NCI-H1694 treated with DMSO at 0.1 percent for 48 hours (cell line): ENCODE data around the gene SYTL1.
A peak's percentile ranks its signal among the peaks of the same experiment; 100 is the strongest.
"Not testable (repeated sequence)": the region's sequence is repeated elsewhere in the genome, so short reads cannot be mapped to it uniquely, and the experiment has no call there.

Experiments used
- DNase-seq: peaks from one replicate; lab custom pipeline; 2025; lab: John Stamatoyannopoulos, UW

SYTL1 gene

GRCh38 chr1:27384797-27385196 is 43.0 kb downstream of the SYTL1 start:
- not testable (repeated sequence) for DNase-seq

GRCh38 chr1:27388337-27389005 is 46.6 kb downstream of the SYTL1 start:
- no peak for DNase-seq

GRCh38 chr1:27391511-27392095 is 49.8 kb downstream of the SYTL1 start:
- DNase-seq = no peak

- peak; percentile 77 for DNase-seq
Observed at GRCh38 chr1:27392096-27392777, 50.4 kb downstream of the SYTL1 start, which contains the start of gene GPR3. GPR3 (plus strand) TSS chr1:27392622; CDS start chr1:27393799, 1,177 bp downstream.

- DNase-seq = no peak
Observed at GRCh38 chr1:27392778-27393635, 51.2 kb downstream of the SYTL1 start.

GRCh38 chr1:27393641-27394281 is 51.9 kb downstream of the SYTL1 start:
- no peak for DNase-seq

- no peak for DNase-seq
Observed at GRCh38 chr1:27394282-27394658, 52.4 kb downstream of the SYTL1 start.

- DNase-seq = no peak
Observed at GRCh38 chr1:27394925-27395324, 53.1 kb downstream of the SYTL1 start.

- peak; percentile 58 for DNase-seq
Observed at GRCh38 chr1:27395441-27396195, 53.8 kb downstream of the SYTL1 start.

GRCh38 chr1:27397110-27397509 is 55.3 kb downstream of the SYTL1 start:
- no peak for DNase-seq

- no peak for DNase-seq
Observed at GRCh38 chr1:27397749-27398148, 55.9 kb downstream of the SYTL1 start.

- DNase-seq = no peak
Observed at GRCh38 chr1:27398405-27399149, 56.8 kb downstream of the SYTL1 start.

GRCh38 chr1:27399251-27400025 is 57.6 kb downstream of the SYTL1 start:
- DNase-seq = no peak

GRCh38 chr1:27400082-27400962 is 58.5 kb downstream of the SYTL1 start:
- no peak for DNase-seq

- no peak for DNase-seq
Observed at GRCh38 chr1:27400963-27401341, 59.1 kb downstream of the SYTL1 start.

GRCh38 chr1:27402349-27402754 is 60.5 kb downstream of the SYTL1 start:
- DNase-seq = no peak

GRCh38 chr1:27403065-27403726 is 61.4 kb downstream of the SYTL1 start:
- DNase-seq = no peak
